ENCODE data around the gene RNF157. TPM values are rescaled to one million over a fixed set of nuclear protein-coding genes. Genes with fewer than 3 reads are reported as not detected.
"Not testable (repeated sequence)": the region's sequence is repeated elsewhere in the genome, so short reads cannot be mapped to it uniquely, and the experiment has no call there.

RNF157 gene
- total and polyA plus RNA-seq, 9 of the 15 experiments (the other 6 are each of a cell fraction or from before 2014, with no cell fraction given) = 8.1 to 31.7 (median 20.8) TPM

DNA sequence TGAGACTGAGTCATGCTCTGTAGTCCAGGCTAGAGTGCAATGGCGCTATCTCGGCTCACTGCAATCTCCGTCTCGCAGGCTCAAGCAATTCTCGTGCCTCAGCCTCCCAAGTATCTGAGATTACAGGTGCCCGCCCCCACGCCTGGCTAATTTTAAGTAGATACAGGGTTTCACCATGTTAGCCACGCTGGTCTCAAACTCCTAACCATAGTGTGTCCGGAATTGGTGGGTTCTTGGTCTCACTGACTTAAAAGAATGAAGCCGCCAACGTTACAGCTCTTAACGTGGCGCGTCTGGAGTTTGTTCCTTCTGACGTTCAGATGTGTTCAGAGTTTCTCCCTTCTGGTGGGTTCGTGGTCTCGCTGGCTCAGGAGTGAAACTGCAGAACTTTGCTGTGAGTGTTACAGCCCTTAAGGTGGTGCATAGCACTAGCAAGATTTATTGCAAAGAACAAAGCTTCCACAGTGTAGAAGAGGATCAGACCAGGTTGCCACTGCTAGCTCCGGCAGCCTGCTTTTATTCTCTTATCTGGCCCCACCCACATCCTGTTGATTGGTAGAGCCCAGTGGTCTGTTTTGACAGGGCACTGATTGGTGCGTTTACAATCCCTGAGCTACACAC, 16.2 kb upstream of the RNF157 start (continued):
- TF ChIP-seq, protein P1, sequence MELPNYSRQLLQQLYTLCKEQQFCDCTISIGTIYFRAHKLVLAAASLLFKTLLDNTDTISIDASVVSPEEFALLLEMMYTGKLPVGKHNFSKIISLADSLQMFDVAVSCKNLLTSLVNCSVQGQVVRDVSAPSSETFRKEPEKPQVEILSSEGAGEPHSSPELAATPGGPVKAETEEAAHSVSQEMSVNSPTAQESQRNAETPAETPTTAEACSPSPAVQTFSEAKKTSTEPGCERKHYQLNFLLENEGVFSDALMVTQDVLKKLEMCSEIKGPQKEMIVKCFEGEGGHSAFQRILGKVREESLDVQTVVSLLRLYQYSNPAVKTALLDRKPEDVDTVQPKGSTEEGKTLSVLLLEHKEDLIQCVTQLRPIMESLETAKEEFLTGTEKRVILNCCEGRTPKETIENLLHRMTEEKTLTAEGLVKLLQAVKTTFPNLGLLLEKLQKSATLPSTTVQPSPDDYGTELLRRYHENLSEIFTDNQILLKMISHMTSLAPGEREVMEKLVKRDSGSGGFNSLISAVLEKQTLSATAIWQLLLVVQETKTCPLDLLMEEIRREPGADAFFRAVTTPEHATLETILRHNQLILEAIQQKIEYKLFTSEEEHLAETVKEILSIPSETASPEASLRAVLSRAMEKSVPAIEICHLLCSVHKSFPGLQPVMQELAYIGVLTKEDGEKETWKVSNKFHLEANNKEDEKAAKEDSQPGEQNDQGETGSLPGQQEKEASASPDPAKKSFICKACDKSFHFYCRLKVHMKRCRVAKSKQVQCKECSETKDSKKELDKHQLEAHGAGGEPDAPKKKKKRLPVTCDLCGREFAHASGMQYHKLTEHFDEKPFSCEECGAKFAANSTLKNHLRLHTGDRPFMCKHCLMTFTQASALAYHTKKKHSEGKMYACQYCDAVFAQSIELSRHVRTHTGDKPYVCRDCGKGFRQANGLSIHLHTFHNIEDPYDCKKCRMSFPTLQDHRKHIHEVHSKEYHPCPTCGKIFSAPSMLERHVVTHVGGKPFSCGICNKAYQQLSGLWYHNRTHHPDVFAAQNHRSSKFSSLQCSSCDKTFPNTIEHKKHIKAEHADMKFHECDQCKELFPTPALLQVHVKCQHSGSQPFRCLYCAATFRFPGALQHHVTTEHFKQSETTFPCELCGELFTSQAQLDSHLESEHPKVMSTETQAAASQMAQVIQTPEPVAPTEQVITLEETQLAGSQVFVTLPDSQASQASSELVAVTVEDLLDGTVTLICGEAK (IDR thresholded peaks at IDR 0.05) = 0 out of 2 replicates have a peak, but pooled peaks have one; percentile 68
- TF ChIP-seq, protein P1 (CRISPR knock-in tag; IDR thresholded peaks at IDR 0.05) = not testable (repeated sequence)
- TF ChIP-seq ARID1B (IDR thresholded peaks at IDR 0.05) = peak; percentile 75
- peak; percentile 96 for TF ChIP-seq KDM1A (IDR thresholded peaks at IDR 0.05)
- 0 out of 2 replicates have a peak, but pooled peaks have one; percentile 22 for TF ChIP-seq SMARCA4 (IDR thresholded peaks at IDR 0.05)
- TF ChIP-seq EGR1 (conservative IDR thresholded peaks at IDR 0.05) = peak; percentile 80
- peak; percentile 27; the same call in 1 of the 2 replicates for TF ChIP-seq NFIC (IDR thresholded peaks at IDR 0.05)
- TF ChIP-seq RCOR1 (IDR thresholded peaks at IDR 0.05; ENCODE audit: borderline replicate concordance in 1 of 2, low read depth in 2 of 2, low read length in 2 of 2) = peak; percentile 75 to 90; a peak in 3 of 4 replicates
- TF ChIP-seq POLR2A (conservative IDR thresholded peaks at IDR 0.05) = peak; percentile 75
- 0 out of 2 replicates have a peak, but pooled peaks have one; percentile 16 for TF ChIP-seq ATF7 (IDR thresholded peaks at IDR 0.05)
- TF ChIP-seq TEAD4 (IDR thresholded peaks at IDR 0.05; ENCODE audit: low read length) = peak; percentile 53
- not testable (repeated sequence) for TF ChIP-seq TEAD4 (CRISPR knock-in tag; IDR thresholded peaks at IDR 0.05; ENCODE audit: borderline replicate concordance)
- TF ChIP-seq NCOR1 (IDR thresholded peaks at IDR 0.05) = peak; percentile 66
- peak; percentile 74 for TF ChIP-seq DPF2 (IDR thresholded peaks at IDR 0.05)
- 0 out of 2 replicates have a peak, but pooled peaks have one; percentile 39 for TF ChIP-seq SMAD4 (CRISPR knock-in tag; conservative IDR thresholded peaks at IDR 0.05)
- peak; percentile 81 for TF ChIP-seq CBFA2T2 (conservative IDR thresholded peaks at IDR 0.05)
- peak; percentile 66; the same call in 1 of the 2 replicates for TF ChIP-seq POLR2AphosphoS5 (IDR thresholded peaks at IDR 0.05; ENCODE audit: control insufficient read depth, insufficient read depth, low read depth, low read length)
- peak; percentile 82 for TF ChIP-seq BHLHE40 (IDR thresholded peaks at IDR 0.05; ENCODE audit: low read length)
- peak; percentile 89 for TF ChIP-seq CBFA2T3 (IDR thresholded peaks at IDR 0.05)
- peak in 1 of 2 experiments; percentile 75; a peak in 2 of 4 replicates for TF ChIP-seq HDAC1 (IDR thresholded peaks at IDR 0.05)
- peak; percentile 59 for TF ChIP-seq SUPT5H (IDR thresholded peaks at IDR 0.05)
